BJ (cell line): ENCODE results near the gene HMX1. TPM values are rescaled to one million over a fixed set of nuclear protein-coding genes. Genes with fewer than 3 reads are reported as not detected.

ENCODE experiments used
- CTCF ChIA-PET: fragments of 350-600 bp; formaldehyde crosslinking; extraction: SDS; loops from one replicate; lab custom pipeline; 2021; ENCODE audit warnings: antibody characterized with exemption, inconsistent platforms; lab: Yijun Ruan, JAX
- POLR2A ChIA-PET: fragments of 300-600 bp; sonication (Branson Sonifier 250); formaldehyde crosslinking; extraction: SDS; loops from one replicate; lab custom pipeline; 2021; ENCODE audit warnings: antibody characterized with exemption; lab: Charles Lee
- DNase-seq: peaks from one replicate; pipeline ENCODE4 v3.0.0-alpha.2; 2011; ENCODE audit warnings: low read depth
- H3K27me3 ChIP-seq: 2 replicates; pipeline ENCODE4 v1.6.0; 2011; ENCODE audit warnings: low read length; ENCODE audit not compliant: control insufficient read depth, insufficient read depth
- H3K36me3 ChIP-seq: 2 replicates; pipeline ENCODE4 v1.5.1; 2011; ENCODE audit warnings: low read length; ENCODE audit not compliant: control insufficient read depth, insufficient read depth
- H3K4me3 ChIP-seq: 2 replicates; pipeline ENCODE4 v1.5.1; 2011; ENCODE audit warnings: low read depth, mild to moderate bottlenecking, control low read depth, low read length
- CTCF ChIP-seq: IDR thresholded peaks from 2 replicates; pipeline ENCODE4 v1.5.1; 2011; ENCODE audit warnings: low read depth, mild to moderate bottlenecking, control low read depth, inconsistent platforms, low read length, moderate library complexity; ENCODE audit not compliant: insufficient read depth
- polyA minus RNA-seq: library from RNA; depleted of rRNA, polyadenylated mRNA; stranded (reverse); fragments of >200 nt; gene quantifications from 2 replicates; pipeline ENCODE4 v1.2.3, GENCODE V29; 2011; rRNA and poly(A)+ RNA removed
- polyA plus RNA-seq: library from polyadenylated mRNA; depleted of rRNA; stranded (reverse); fragments of >200 nt; gene quantifications from 2 replicates; pipeline ENCODE4 v1.2.3, GENCODE V29; 2011; rRNA removed

Gene HMX1
- polyA plus RNA-seq = not detected in 2 replicates
- polyA minus RNA-seq = not detected in 2 replicates

GRCh38 chr4:8871417-8872401 is at the start of gene HMX1:
TSS of gene HMX1 (minus strand) at chr4:8871839. CDS start at chr4:8871614, 225 bp downstream.
- Histone ChIP-seq H3K36me3 (no peaks in the 10 kb centered on the region), H3K27me3 (peaks cover 46% of the 10 kb centered on the region), H3K4me3 (no peak within 1 kb of the TSS)
- POLR2A ChIA-PET = no interaction called here
- CTCF ChIA-PET = no interaction called here
- TF ChIP-seq CTCF = no peak
- no peak for DNase-seq

DNA sequence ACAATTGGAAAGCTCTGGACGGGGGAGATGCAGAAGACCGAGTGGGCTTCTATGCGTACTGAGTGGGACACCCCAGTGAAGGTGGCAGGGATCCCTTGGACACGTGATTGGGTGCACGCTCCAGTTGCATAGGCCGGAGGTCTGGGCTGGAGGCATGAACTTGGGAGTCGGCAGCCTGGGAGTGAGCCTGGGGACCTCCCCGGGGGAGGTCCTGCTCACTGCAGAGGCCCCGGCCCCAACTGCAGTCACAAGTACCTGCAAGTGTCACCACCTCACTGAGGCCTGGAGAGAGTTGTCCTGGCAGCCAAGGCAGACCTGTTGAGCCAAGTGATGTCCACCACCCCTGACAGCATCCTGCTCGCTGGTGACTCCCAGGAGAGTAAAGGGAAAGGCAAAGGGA is 49.3 kb upstream of the HMX1 start:
- ChIA-PET CTCF (interaction anchor here (2.4 kb wide), 1 partner anchor 8 kb away, joined by 11 read pairs; no protein-coding TSS in a partner anchor), POLR2A (no interaction called here)
- Histone ChIP-seq H3K27me3 (no peaks in the 10 kb centered on the region), H3K36me3 (no peaks in the 10 kb centered on the region), H3K4me3 (no peak overlapping the region)
- DNase-seq = no peak
- no peak for TF ChIP-seq CTCF

DNA sequence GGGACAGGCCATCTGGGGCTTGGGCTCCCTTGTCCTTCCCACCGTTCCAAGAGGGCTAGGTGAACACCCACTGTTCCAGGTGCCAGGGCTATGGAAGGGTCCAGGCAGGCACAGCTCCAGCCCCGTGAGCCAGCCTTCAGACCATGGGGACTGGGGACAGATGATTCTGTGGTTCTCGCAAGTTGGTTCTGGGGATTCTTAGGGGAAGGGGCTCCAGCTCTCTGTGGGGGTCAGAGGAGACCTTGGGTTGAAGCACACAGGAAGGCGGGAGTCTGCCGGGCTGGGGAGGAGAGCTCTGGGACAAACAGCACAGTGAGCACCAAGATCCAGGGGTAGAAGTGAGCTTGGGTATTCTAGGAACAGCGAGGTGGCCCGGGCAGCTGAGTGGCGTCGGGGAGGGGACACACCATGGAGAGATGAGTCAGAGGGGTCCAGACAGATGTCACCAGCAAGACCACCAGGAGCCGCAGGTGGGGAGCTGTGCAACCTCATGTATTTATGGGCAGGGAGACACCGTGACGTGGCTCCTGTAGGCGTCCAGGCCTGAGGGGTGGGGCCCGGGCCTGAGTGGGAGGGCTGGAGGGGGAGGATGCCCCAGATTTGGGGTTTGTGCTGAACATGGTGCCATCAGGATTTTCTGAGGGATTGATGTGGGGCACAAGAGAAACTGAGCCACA is 48.8 kb upstream of the HMX1 start:
- Histone ChIP-seq H3K27me3 (no peaks in the 10 kb centered on the region), H3K4me3 (no peak overlapping the region), H3K36me3 (no peaks in the 10 kb centered on the region)
- DNase-seq = no peak
- ChIA-PET CTCF (interaction anchor here (2.4 kb wide), 1 partner anchor 9 kb away, joined by 11 read pairs; no protein-coding TSS in a partner anchor), POLR2A (no interaction called here)
- no peak for TF ChIP-seq CTCF

DNA sequence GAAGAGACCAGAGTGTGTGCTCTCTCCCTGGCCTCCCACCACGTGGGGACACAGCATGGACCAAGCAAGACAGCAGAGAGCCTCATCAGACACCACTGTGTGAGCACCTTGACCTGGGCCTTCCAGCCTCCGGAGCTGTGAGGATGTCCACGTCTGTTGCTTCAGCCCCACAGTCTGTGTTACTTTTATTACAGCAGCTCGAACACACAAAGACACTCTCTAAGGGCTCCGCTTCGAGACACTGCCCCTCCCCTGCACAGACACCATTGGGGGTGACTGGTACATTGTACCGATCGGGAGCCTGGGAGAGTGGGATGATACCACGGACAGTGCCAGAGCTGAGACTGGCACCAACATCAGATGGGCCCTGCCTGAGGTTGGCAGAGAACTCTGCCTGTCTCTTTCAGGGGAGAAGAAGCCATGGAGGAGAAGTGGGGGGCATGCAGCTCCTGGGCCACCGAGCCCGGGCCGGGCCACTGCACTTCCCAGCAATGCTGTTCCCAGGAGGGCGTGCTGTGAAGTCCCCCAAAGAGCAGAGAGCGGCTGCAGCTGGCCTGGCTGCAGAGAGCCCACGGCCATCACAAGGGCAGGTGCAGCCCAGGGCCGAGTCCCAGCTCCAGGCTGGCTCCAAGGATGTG is 48.1 kb upstream of the HMX1 start:
- Histone ChIP-seq H3K4me3 (no peak overlapping the region), H3K27me3 (no peaks in the 10 kb centered on the region), H3K36me3 (no peaks in the 10 kb centered on the region)
- POLR2A ChIA-PET = no interaction called here
- TF ChIP-seq CTCF = no peak
- CTCF ChIA-PET = interaction anchor here (0.9 to 2.4 kb wide), 2 partner anchors 10 to 231 kb away, joined by 4 to 11 read pairs; no protein-coding TSS in a partner anchor
- DNase-seq = no peak
